Measurements from ENCODE around the gene WASHC4. TPM values are rescaled to one million over a fixed set of nuclear protein-coding genes. Genes with fewer than 3 reads are reported as not detected.

The WASHC4 gene
- total and polyA plus RNA-seq, 10 donors, result 25.2 to 172 (median 92.7) TPM

DNA sequence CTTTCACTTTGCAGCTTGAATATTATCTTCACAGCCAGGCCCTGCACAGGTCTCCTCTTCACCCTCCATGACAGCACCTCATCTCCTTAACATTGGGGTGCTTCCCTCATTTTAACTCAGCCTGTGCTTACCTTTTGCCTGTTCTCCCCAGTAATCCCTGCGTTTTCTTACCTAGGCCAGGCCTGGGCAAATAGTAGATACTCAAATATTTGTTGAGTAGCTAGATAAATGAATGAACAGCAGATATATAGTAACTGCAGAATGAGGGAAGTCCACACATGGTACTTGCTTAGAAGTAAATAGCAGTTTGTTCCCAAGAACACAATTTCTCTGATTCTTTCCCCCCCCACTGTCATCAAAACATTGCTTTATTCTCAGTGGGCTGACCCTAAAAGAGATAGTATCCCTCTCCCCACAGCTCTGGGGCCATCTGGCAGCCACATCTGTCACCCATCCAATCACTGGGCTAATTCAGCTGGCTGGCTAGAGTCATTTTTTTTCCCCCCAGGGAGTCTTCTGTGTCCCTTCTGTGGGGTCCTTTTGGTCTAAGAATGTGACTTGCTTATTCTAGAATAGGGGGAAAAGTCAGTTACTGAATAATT is 85.2 kb downstream of the WASHC4 start:
- Histone ChIP-seq H3K9me3 (no peaks in the 10 kb centered on the region), H3K4me3 (no peak overlapping the region), H3K27ac (no peak overlapping the region), H3K36me3 (peaks cover 0 to 100% (median 77%) of the 10 kb centered on the region in 6 donors), H3K4me1 (no peaks in the 10 kb centered on the region), H3K27me3 (replicated peaks in 1 of 7) (no peaks in the 10 kb centered on the region)
- intact Hi-C loops (cut with DNase I; ENCODE audit: low total_unique reads), result no loop called here
- TF ChIP-seq POLR2A (IDR thresholded peaks at IDR 0.05), result no peak
- TF ChIP-seq POLR2AphosphoS5 (IDR thresholded peaks at IDR 0.05), result no peak
- TF ChIP-seq, protein P1, sequence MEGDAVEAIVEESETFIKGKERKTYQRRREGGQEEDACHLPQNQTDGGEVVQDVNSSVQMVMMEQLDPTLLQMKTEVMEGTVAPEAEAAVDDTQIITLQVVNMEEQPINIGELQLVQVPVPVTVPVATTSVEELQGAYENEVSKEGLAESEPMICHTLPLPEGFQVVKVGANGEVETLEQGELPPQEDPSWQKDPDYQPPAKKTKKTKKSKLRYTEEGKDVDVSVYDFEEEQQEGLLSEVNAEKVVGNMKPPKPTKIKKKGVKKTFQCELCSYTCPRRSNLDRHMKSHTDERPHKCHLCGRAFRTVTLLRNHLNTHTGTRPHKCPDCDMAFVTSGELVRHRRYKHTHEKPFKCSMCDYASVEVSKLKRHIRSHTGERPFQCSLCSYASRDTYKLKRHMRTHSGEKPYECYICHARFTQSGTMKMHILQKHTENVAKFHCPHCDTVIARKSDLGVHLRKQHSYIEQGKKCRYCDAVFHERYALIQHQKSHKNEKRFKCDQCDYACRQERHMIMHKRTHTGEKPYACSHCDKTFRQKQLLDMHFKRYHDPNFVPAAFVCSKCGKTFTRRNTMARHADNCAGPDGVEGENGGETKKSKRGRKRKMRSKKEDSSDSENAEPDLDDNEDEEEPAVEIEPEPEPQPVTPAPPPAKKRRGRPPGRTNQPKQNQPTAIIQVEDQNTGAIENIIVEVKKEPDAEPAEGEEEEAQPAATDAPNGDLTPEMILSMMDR (IDR thresholded peaks at IDR 0.05 in 8 of 11, conservative IDR thresholded peaks at IDR 0.05 in 3 of 11), result no peak
- DNase-seq, result no peak
- 95 to 98% (median 97%) methylated on average over 1 of the region's 1 CpG for WGBS, 5 donors

DNA sequence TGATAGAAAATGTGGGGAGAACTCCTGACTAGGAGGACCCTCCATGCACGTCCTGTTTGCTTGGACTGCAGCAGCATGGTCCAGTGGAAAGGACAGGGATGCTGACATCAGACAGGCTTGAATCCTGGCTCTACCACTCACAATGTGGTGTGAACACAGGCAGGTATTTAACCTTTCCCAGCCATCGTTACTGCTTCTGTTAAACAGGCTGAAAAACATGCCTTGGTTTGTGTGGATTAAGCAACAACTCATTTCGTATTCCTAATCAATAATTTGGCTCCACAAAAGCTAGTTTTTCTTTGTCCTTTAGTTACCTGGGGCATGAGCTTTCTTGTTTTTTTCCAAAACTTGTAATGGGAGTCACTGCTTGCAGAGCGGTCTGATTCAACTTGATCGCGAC is 87.4 kb downstream of the WASHC4 start:
- no peaks in the 10 kb centered on the region for H3K9me3 ChIP-seq
- TF ChIP-seq POLR2AphosphoS5 (IDR thresholded peaks at IDR 0.05), result peak in 1 of 3 donors; percentile 4
- no peak for TF ChIP-seq POLR2A (IDR thresholded peaks at IDR 0.05)
- TF ChIP-seq, protein P1 (IDR thresholded peaks at IDR 0.05 in 8 of 11, conservative IDR thresholded peaks at IDR 0.05 in 3 of 11), result no peak
- no peak overlapping the region for H3K27ac ChIP-seq
- DNase-seq, result no peak
- no peak overlapping the region for H3K4me3 ChIP-seq
- peaks cover 0 to 98% (median 68%) of the 10 kb centered on the region in 6 donors for H3K36me3 ChIP-seq
- H3K4me1 ChIP-seq, result no peaks in the 10 kb centered on the region
- intact Hi-C loops (cut with DNase I; ENCODE audit: low total_unique reads), result no loop called here
- 89 to 98% (median 95%) methylated on average over 6 of the region's 6 CpGs for WGBS, 5 donors
- no peaks in the 10 kb centered on the region for H3K27me3 ChIP-seq (replicated peaks in 1 of 7)

DNA sequence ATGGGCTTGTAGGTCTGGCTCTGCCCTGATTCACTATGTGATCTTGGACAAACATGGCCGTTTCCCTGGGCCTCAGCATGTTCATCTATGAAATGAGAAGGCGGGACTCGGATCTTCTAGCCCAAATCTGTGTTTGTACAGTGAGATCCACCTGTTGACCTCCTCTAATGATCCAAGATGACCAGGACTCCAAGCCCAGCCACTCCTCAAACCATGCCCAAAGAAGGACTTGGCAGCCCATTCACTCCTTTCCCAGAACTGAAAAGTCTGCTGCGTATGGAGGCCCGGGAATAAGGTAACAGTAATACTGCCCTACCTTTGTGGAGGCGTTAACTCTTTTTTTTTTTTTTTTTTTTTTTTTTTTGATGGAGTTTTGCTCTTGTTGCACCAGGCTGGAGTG is 88.6 kb downstream of the WASHC4 start:
- no peak for DNase-seq
- Histone ChIP-seq H3K9me3 (no peaks in the 10 kb centered on the region), H3K4me1 (no peaks in the 10 kb centered on the region), H3K27me3 (replicated peaks in 1 of 7) (no peaks in the 10 kb centered on the region), H3K36me3 (peaks cover 0 to 98% (median 62%) of the 10 kb centered on the region in 6 donors), H3K27ac (no peak overlapping the region), H3K4me3 (no peak overlapping the region)
- no peak for TF ChIP-seq POLR2AphosphoS5 (IDR thresholded peaks at IDR 0.05)
- TF ChIP-seq, protein P1 (IDR thresholded peaks at IDR 0.05 in 8 of 11, conservative IDR thresholded peaks at IDR 0.05 in 3 of 11), result no peak
- no peak for TF ChIP-seq POLR2A (IDR thresholded peaks at IDR 0.05)
- intact Hi-C loops (cut with DNase I; ENCODE audit: low total_unique reads), result no loop called here
- 93 to 98% (median 96%) methylated on average over 6 of the region's 6 CpGs for WGBS, 5 donors

DNA sequence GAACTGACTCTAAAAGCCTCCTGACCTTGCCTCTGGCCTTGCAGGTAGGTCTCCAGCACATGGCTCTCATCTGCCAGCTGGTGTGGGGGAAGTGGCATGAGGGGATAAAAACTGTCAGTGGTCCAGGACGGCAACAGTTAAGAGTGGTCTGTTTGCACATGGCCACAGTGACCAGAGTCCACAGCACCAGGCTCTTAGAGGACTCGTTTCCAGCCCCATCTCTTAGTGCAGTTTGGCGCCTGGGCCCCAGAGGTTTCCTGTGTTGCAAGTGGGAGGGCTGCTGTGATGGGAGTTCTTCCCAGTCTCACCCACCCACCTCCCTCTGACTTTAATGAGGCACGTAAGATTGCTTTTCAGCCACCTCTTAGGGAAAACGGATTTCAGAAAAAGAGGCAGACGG is 91.4 kb downstream of the WASHC4 start:
- TF ChIP-seq POLR2A (IDR thresholded peaks at IDR 0.05), result no peak
- TF ChIP-seq, protein P1 (IDR thresholded peaks at IDR 0.05 in 8 of 11, conservative IDR thresholded peaks at IDR 0.05 in 3 of 11), result no peak
- peak in 1 of 3 donors; percentile 13 for TF ChIP-seq POLR2AphosphoS5 (IDR thresholded peaks at IDR 0.05)
- intact Hi-C loops (cut with DNase I; ENCODE audit: low total_unique reads), result no loop called here
- WGBS, 5 donors, result 47 to 81% (median 66%) methylated on average over 6 of the region's 6 CpGs
- Histone ChIP-seq H3K27ac (no peak overlapping the region), H3K4me1 (no peaks in the 10 kb centered on the region), H3K4me3 (no peak overlapping the region), H3K36me3 (peaks cover 0 to 98% (median 58%) of the 10 kb centered on the region in 6 donors), H3K9me3 (no peaks in the 10 kb centered on the region), H3K27me3 (replicated peaks in 1 of 7) (no peaks in the 10 kb centered on the region)
- no peak for DNase-seq

All from spleen (tissue), 11 donors.